ENCODE measurements around the gene USP49. TPM values are rescaled to one million over a fixed set of nuclear protein-coding genes. Genes with fewer than 3 reads are reported as not detected.

The USP49 gene
- total RNA-seq, 1 experiment from 2014 or later: 10.5 TPM

GRCh38 chr6:41878961-41879405 is 16.2 kb downstream of the USP49 start:
- ChIA-PET POLR2A (ENCODE audit: low non-redundant PET) (no interaction called here), CTCF (no interaction called here)
- DNase-seq (ENCODE audit: low spot score): no peak
- no peaks in the 10 kb centered on the region for H3K4me1 ChIP-seq (ENCODE audit: insufficient read depth, low read length, poor library complexity, severe bottlenecking)
- no peaks in the 10 kb centered on the region for H3K36me3 ChIP-seq (ENCODE audit: insufficient read depth, low read length, poor library complexity, severe bottlenecking)
- BruUV-seq (replicated peaks): no TSS peak
- intact Hi-C loops (cut with micrococcal nuclease; ENCODE audit: unreplicated experiment): no loop called here
- H3K27ac ChIP-seq (ENCODE audit: low read depth, low read length, poor library complexity, severe bottlenecking): no peak overlapping the region
- H3K9me3 ChIP-seq (ENCODE audit: low read depth, low read length, poor library complexity, severe bottlenecking): no peaks in the 10 kb centered on the region
- no peak for TF ChIP-seq CTCF (conservative IDR thresholded peaks at IDR 0.05; ENCODE audit: low read depth, low read length)
- no peak for TF ChIP-seq EZH2 (IDR thresholded peaks at IDR 0.05; ENCODE audit: borderline replicate concordance, low read depth, low read length, poor library complexity, severe bottlenecking)
- H3K4me3 ChIP-seq (ENCODE audit: low read depth, low read length, poor library complexity, severe bottlenecking): no peak overlapping the region
- no peaks in the 10 kb centered on the region for H3K27me3 ChIP-seq (replicated peaks; ENCODE audit: insufficient read depth, low read depth, low read length, poor library complexity)

- DNase-seq (ENCODE audit: low spot score): no peak
- TF ChIP-seq CTCF (conservative IDR thresholded peaks at IDR 0.05; ENCODE audit: low read depth, low read length): no peak
- TF ChIP-seq EZH2 (IDR thresholded peaks at IDR 0.05; ENCODE audit: borderline replicate concordance, low read depth, low read length, poor library complexity, severe bottlenecking): no peak
- H3K27me3 ChIP-seq (replicated peaks; ENCODE audit: insufficient read depth, low read depth, low read length, poor library complexity): no peaks in the 10 kb centered on the region
- no peak overlapping the region for H3K4me3 ChIP-seq (ENCODE audit: low read depth, low read length, poor library complexity, severe bottlenecking)
- no peaks in the 10 kb centered on the region for H3K4me1 ChIP-seq (ENCODE audit: insufficient read depth, low read length, poor library complexity, severe bottlenecking)
- POLR2A ChIA-PET (ENCODE audit: low non-redundant PET): no interaction called here
- no peak overlapping the region for H3K27ac ChIP-seq (ENCODE audit: low read depth, low read length, poor library complexity, severe bottlenecking)
- CTCF ChIA-PET: no interaction called here
- no peaks in the 10 kb centered on the region for H3K9me3 ChIP-seq (ENCODE audit: low read depth, low read length, poor library complexity, severe bottlenecking)
- no peaks in the 10 kb centered on the region for H3K36me3 ChIP-seq (ENCODE audit: insufficient read depth, low read length, poor library complexity, severe bottlenecking)
- intact Hi-C loops (cut with micrococcal nuclease; ENCODE audit: unreplicated experiment): no loop called here
- no TSS peak for BruUV-seq (replicated peaks)
These were observed 16.9 kb downstream of the USP49 start for GRCh38 chr6:41878246-41878645.

- no peaks in the 10 kb centered on the region for H3K9me3 ChIP-seq (ENCODE audit: low read depth, low read length, poor library complexity, severe bottlenecking)
- H3K4me3 ChIP-seq (ENCODE audit: low read depth, low read length, poor library complexity, severe bottlenecking): no peak overlapping the region
- TF ChIP-seq CTCF (conservative IDR thresholded peaks at IDR 0.05; ENCODE audit: low read depth, low read length) (no peak), EZH2 (IDR thresholded peaks at IDR 0.05; ENCODE audit: borderline replicate concordance, low read depth, low read length, poor library complexity, severe bottlenecking) (no peak)
- intact Hi-C loops (cut with micrococcal nuclease; ENCODE audit: unreplicated experiment): no loop called here
- POLR2A ChIA-PET (ENCODE audit: low non-redundant PET): no interaction called here
- H3K4me1 ChIP-seq (ENCODE audit: insufficient read depth, low read length, poor library complexity, severe bottlenecking): no peaks in the 10 kb centered on the region
- H3K27ac ChIP-seq (ENCODE audit: low read depth, low read length, poor library complexity, severe bottlenecking): no peak overlapping the region
- DNase-seq (ENCODE audit: low spot score): no peak
- BruUV-seq (replicated peaks): no TSS peak
- CTCF ChIA-PET: no interaction called here
- H3K27me3 ChIP-seq (replicated peaks; ENCODE audit: insufficient read depth, low read depth, low read length, poor library complexity): no peaks in the 10 kb centered on the region
- no peaks in the 10 kb centered on the region for H3K36me3 ChIP-seq (ENCODE audit: insufficient read depth, low read length, poor library complexity, severe bottlenecking)
These were observed 18.0 kb downstream of the USP49 start for GRCh38 chr6:41877051-41877680.

Measured in A673 (cell line).